Globus pallidus (tissue), 1 donor: ENCODE measurements around the gene BAZ2B.

ENCODE experiments used
- DNase-seq: peaks from one replicate; pipeline ENCODE4 v3.0.0-alpha.2; 2015; ENCODE audit warnings: low spot score

The BAZ2B gene

DNA sequence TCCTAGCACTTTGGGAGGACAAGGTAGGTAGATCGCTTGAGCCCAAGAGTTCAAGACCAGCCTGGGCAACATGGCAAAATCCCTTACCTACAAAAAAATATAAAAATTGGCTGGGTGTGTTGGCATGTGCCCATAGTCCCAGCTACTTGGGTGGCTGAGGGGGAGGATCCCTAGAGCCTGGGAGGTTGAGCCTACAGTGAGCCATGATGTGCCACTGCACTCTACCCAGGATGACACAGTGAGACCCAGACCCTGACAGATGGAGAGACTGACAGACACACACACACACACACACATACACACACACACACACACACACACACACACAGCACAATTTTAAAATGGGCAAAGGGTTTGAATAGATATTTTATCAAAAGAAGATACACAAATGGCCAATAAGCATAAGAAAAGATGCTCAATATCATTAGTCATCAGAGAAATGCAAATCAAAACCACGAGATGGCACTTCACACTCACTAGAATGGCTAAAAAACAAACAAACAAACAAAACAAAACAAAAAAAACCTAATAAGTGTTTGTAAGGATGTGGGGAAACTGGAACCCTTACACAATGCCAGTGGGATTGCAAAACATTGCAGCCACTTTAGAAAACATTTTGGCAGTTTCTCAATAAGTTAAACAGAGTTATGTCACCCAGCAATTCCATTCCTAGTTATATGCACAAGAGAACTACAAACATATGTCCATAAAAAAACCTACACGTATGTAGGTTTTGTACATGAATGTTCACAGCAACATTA is 42.3 kb downstream of the BAZ2B start:
- no peak for DNase-seq

DNA sequence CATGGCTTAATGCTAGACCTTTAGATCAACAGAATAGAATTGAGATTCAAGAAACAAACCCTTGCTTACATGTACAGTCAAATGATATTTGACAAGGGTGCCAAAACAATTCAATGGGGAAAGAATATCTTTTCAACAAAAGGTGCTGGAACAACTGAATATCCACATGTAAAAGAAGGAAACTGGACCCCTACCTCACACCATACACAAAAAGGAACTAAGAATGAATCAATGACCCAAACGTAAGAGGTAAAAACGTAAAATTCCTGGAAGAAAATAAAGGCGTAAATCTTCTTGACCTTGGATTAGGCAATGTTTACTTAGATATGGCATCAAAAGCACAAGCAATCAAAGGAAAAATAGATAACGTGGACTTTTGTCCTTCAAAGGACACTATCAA is 43.1 kb downstream of the BAZ2B start:
- DNase-seq = no peak

DNA sequence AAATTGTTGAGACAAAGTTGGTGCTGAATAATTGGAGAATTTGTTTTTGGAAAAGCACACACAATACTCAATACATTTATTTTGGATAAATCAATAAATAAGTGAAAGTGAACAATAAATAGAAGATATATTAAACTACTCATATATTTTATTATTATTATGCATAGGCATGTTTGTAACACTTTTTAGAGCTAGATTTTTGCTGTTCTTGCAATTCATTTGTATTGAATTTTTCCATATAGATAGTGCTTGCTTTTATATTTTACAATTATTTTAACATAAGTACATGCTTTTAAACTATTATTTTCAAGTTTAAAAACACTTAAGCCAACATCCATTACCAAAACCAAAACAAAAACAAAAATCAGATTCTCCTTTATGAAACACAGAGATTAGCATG is 43.9 kb downstream of the BAZ2B start:
- no peak for DNase-seq

DNA sequence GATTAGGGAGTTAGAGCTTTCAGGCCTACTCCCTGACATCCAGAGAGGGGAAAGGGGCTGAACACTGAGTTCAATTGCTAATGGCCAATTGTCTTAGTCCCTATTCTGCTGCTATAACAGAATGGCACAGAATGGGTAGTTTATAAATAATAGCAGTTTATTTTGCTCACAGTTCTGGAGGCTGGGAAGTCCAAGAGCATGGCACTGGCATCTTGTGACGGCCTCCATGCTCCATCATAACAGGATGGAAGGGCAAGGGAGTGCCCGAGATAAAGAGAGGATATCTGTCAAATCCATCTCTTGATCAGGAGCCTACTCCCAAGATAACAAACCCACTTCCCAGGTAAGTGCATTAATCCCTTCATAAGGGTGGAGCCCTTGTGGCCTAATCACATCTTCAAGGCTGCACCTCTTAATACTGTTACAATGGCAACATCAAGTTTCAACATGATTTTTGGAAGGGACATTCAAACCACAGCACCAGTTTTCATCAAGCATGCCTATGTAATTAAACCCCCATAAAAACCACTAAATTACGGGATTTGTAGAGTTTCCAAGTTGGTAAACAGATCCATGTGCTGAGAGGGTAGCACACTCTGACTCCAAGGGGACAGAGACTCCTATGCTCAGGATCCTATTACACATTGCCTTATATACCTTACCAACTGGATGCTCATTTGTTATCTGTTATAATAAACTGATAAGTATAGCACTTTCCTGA is 44.6 kb downstream of the BAZ2B start:
- no peak for DNase-seq

DNA sequence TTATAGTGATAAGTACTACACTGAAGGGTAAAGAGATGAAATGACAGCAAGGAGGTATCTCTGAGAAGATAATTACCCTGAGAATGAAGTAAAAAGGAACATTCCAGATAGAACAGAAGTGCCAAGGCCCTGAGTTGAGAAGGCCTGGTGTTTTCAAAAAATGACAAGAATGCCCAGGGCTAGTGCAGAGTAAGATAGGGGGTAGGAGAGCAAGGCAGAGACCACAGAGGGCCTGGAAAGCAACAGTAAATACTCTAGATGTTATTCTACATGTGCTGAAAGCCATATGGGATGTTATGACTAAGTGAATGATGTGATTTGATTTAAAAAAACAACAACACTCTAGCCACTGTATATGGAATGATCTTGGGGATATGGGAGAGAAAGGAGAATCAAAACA is 52.3 kb downstream of the BAZ2B start:
- no peak for DNase-seq

DNA sequence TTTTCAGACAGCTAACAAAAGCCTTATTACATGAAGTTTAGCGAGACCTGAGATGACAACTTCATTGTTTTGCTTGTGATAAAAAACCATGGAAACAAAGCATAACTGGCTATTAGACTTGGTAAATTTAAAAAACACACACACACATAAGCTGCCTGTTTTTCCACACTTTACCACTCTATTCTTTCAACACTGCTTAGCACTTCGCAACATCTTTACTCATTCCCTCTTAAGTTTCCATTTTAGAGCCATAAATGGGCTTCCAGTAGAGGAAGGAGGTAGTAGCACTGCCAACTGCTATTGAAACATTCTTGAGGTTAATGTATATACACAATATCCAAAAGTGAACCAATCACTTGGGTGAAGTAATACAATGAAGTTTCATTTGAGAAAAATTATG is 54.1 kb downstream of the BAZ2B start:
- no peak for DNase-seq

DNA sequence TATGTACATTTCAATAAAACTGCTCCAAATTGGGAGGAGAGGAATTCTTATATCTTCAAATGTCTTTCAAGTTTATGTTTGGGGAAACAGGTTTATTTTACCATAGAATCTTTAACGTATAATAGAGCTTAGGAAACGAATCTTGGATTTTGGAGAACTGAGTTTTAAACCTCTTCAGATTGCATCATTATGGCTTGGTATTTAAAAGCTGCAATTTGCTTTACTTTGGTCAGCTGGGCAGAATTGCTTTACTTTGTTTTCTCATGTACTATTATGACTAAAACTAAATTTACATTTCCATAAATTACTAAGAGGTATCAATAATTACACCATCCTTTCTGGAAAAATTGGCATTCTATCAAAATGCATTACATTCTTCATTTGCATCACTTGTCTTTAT is 54.6 kb downstream of the BAZ2B start:
- no peak for DNase-seq

DNA sequence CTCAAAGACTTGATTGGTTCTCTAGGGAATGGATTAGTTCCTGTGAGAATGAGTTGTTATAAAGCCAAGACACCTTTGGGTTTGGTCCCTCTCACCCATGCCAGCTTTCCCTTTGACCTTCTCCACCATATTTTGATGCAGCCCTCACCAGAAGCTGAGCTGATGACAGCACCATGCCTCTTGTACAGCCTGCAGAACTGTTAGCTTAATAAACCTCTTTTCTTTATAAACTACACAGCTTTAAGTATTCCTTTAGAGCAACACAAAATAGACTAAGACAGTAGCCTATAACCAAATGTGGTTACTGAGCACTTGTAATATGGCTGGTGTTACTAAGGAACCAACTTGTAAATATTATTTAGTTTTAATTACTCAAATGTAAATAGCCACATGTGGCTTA is 55.1 kb downstream of the BAZ2B start:
- DNase-seq = no peak

DNA sequence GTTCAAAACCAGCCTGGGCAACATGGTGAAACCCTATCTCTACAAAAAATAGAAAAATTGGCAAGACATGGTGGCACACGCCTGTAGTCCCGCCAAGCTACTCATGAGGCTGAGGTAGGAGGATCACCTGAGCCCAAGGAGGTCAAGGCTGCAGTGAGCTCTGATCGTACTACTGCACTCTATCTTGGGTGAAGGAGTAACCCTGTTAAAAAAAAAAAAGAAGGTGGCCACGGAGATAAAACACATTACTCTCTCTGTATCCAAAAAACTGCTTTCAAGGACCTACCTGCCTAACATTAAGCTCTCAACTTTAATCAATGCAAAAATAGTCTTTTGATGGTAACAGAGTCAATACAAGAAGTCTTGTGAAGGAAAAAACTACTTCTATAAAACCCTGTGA is 57.3 kb downstream of the BAZ2B start:
- DNase-seq = no peak

DNA sequence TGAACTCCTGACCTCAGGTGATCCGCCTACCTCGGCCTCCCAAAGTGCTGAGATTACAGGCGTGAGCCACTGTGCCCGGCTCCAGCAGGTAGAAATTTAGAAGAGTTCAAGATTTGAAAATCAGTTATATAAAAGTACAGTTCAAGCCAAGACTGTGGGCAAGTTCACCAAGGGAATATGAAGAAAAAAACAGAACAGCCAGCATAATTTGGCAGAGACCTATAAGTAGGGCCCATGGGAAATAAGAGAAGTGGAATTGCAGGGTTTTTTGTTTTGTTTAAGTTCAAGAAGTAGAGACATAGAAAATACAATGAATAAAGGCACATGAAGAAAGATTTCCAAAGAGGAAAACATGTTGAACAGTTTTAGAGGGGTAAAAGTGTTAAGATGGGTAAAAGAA is 57.9 kb downstream of the BAZ2B start:
- no peak for DNase-seq

DNA sequence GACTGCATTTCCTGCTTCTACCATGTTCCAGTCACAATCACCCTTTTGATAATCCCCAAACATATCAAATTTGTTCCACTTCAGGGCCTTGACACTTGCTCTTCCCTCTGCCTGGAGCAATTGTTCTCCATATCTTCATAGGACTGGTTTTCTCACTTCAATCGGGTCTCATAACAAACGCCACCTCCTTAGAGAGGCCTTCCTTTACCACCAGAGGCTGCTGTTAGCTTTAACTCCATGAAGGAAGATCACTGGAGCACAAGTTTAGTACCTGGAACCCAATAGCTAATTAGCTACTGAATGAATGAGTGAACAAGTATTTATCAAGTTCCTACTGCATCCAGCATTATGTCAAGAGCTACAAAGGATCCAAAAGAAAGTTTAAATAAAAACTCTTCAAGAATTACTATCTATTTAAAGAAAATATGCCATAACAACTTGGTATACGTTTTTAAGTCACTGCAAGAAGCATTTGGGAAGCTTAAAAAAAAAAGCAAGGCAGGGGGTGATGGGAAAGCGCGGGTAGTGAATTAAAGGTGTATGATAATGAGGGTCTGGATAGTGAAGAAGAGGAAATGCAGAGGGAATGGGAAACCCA is 58.8 kb downstream of the BAZ2B start:
- DNase-seq = peak; percentile 5

DNA sequence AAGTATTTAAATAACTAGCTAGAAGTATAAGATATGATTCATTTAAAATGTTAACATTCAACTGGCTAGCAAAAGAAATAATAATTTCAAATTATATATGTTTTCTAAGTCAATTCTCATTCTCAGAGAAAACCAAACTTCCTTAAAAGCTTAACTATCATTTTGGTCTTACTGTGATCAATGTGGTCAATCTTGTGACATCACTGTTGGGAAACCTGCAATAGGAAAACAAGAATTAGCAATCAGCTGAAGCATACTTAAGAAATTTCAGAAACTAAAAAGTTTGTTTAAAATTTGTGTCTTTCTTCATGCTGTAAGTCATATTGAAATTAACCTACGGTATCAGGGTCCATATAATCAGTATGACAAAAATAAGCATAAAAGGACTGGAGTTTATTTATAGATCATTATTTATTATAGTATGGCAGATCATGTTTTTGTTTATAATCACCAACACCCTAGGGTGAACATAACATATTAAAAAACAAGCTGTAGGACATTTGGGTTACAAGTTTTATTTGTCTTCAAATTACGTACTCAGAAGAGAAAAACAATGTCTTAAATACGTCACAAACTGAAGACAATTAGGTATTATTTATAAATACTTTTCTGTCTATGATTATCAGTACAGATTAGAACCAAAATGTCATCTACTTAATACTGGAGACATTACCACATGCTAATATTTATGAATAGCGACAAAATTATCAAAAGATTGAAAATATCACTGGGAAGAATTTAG is 60.5 kb downstream of the BAZ2B start:
- DNase-seq = no peak

DNA sequence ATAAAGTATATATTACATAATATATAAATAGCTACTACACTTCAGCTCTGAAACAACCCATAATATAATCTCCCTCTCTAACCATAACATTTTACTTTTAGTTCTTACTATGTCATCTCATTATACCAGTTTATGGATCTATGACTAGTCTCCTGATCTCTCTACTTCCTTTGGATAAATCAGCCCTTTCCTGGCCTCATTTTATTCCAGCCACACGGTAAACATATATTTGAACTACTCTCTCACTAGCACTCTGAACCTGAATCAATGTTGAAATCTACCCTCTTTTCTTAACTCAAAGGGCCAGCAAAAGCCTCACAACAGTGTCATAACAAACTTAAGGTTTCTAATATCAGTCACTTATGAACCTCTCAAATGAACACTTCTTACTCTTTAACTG is 62.6 kb downstream of the BAZ2B start:
- no peak for DNase-seq

DNA sequence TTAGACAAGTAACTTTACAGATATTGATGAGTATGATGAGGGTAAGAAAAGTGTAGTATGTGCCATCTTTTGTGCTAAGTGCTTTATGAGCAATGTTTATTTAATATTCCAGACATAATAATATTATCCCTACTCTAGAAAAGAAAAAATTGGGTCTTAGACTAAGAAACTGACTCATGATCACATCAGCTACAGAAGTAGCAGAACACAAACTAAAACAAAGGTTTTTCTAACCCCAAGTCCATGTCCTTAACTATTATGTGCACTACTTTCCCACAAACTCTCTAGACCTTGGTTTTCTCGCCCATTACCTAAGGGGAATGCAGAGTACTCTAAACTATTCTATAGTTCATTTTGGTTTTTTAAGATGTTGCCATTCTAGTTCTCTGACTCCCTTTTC is 64.5 kb downstream of the BAZ2B start:
- no peak for DNase-seq

DNA sequence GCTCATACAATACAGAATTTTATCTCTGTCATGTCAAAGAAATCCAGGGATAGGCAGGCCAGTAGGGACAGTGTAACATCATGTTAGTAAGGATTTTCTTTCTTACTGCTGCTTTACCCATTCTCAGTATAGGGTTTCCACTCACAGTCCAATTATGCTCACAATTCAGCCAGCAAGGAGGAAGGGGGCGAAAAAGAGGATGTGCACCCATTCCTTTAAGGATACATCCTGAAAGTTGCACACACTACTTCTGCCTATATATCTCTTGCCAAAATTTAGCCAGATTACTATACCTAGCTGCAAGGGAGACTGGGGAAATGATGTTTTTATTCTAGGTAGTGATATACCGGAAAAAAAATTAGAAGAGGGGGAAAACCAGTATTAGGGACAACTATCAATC is 66.1 kb downstream of the BAZ2B start:
- no peak for DNase-seq

DNA sequence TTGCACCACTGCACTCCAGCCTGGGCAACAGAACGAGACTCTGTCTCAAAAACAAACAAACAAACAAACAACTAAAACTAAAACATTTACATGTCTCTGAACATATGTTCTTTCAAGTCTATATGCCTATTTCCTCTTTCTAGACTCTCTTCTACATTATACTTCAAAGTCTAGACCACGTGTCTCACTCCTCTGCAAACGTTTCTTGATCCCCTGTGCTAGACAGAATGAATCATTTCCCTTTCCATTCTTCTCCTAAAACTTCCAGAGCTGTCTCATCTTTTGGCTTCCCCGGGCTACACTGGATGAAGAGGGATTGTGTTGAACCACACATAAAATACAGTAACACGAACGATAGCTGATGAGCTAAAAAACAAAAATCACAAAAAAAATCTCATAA is 67.1 kb downstream of the BAZ2B start:
- no peak for DNase-seq

DNA sequence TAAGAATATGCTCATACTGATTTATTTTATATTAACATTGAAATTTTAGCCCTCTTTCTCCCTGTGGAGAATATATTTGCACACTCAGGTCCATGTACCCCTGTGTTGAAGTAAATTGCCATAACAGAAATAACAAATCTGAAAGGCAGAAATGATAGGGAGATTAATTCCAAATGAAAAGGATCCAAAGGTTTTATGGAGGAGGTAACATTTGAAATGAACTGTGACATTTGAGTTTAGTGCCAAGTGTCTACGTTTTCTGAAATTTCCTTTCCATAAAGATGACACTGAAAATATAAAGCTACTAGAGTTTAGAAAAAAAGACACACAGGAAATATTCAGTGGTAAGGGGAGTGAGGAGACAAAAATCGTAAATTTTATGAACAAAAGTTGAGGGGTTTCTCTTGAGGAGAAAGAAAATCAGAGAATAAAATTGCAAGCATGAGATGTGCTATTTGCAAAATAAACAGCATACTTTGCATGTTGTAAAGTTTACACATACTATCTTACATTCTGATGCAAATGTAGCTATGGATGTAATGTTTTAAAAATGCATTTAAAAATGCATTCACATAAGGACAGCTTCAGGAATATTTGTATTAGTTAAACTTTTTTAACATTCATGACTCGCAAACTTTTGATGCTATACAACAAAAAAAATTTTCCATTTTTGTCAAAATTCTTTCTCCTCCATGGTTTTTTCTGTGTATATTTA is 69.5 kb downstream of the BAZ2B start:
- DNase-seq = no peak

DNA sequence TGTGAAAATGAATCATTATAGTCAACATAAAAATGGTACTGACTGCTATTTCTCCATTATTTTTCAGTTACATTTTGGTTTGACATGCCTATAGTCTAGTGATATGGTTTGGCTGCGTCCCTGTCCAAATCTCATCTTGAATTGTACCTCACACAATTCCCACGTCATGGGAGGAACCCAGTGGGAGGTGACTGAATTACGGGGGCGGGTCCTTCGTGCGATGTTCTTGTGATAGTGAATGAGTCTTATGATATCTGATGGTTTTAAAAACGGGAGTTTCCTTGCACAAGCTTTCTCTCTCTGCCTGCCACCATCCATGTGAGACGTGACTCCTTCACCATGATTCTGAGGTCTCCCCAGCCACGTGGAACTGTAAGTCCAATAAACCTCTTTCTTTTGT is 70.3 kb downstream of the BAZ2B start:
- DNase-seq = no peak

DNA sequence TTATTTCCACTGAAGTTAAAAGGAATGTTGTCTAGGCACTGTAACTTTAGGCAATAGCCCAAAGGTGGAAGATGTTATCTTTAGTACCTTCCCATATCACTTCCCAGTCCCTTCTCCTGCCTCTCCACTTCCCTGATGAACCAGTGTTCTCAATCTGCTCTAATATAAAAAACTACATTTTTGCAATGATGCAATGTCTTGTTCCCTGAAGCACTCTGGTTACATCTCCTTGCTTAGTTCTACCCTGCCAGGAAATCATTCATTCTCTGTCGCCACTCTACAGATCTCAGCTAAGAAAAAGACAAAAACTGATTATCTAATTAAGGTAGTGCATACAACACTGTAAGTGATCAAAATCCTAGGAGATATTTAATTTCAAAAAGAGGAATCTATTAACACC is 71.3 kb downstream of the BAZ2B start:
- DNase-seq = no peak

DNA sequence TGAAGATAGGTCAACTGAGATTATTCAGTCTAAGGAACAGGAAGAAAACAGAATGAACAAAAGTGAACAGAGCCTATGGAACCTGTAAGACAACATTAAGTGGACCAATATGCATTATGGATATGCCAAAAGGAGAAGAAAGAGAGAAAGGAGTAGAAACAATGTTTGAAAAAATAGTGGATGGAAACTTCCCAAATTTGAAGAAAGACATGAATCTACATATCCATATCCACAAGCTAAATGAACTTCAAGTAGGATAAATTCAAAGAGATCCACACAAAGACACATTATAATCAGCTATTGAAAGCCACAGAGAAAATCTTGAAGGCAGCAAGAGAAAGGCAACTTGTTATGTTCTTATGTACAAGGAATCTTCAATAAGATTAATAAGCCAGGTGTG is 74.2 kb downstream of the BAZ2B start:
- no peak for DNase-seq

DNA sequence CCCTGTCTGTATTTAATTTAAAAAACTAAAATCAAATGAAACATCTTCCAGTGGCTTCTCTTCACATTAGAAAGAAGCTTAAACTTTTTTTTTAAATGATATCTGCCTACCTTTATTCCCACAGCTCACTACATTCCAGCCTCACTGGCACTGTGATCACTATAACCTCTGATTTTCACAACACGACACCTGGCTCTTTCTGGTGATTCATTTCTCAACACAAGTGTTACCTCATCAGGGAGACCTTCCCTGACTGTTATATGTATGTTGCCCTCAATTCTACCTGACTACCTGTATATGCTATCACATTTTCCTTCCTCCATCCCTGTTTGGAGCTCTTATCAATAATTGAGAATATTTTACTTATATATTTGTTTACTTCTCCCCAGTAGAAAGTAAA is 76.6 kb downstream of the BAZ2B start:
- DNase-seq = no peak

DNA sequence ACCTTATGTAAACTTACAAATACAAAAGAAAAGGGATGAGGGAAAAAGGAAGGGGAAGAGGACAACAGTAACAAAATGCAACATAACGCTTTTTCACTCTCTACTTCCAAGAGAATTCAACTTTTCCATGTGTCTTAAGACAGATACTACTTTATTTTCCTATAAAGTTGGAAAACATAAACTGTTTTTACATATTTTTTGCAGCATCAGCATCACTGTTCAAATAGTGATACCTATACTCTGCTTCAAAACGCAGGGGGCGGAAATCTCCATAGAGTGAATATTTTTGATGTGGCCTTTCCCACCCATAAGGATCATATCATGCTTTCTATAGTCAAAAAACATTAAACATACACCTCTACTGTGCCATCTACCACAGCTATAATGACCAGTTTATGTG is 77.5 kb downstream of the BAZ2B start:
- no peak for DNase-seq
